Neuronal stem cell (in vitro differentiated cells): ENCODE results near the gene LRRC23.

ENCODE experiments used
- DNase-seq: peaks from one replicate; pipeline ENCODE4 v3.0.0-alpha.2; 2013; ENCODE audit warnings: low spot score
- H2AFZ ChIP-seq: one replicate; pipeline ENCODE4 v1.6.1; 2013; ENCODE audit warnings: mild to moderate bottlenecking, low read length, inconsistent platforms
- H2AK5ac ChIP-seq: 2 replicates; pipeline ENCODE4 v1.6.1; 2013; ENCODE audit warnings: low read depth, mild to moderate bottlenecking, inconsistent platforms, low read length, moderate library complexity, mixed read lengths
- H2BK120ac ChIP-seq: 2 replicates; pipeline ENCODE4 v1.6.1; 2013; ENCODE audit warnings: low read depth, mild to moderate bottlenecking, inconsistent platforms, low read length, moderate library complexity, mixed read lengths
- H2BK12ac ChIP-seq: one replicate; pipeline ENCODE4 v1.6.1; 2013; ENCODE audit warnings: low read length, inconsistent platforms
- H2BK15ac ChIP-seq: 2 replicates; pipeline ENCODE4 v1.6.1; 2013; ENCODE audit warnings: mild to moderate bottlenecking, low read length, inconsistent platforms, mixed read lengths
- H2BK5ac ChIP-seq: one replicate; pipeline ENCODE4 v1.6.1; 2013; ENCODE audit warnings: inconsistent platforms, mild to moderate bottlenecking, low read length, moderate library complexity
- H3K14ac ChIP-seq: one replicate; pipeline ENCODE4 v1.6.1; 2013; ENCODE audit warnings: low read length, inconsistent platforms
- H3K18ac ChIP-seq: 2 replicates; pipeline ENCODE4 v1.6.1; 2013; ENCODE audit warnings: low read length, inconsistent platforms
- H3K23ac ChIP-seq: 2 replicates; pipeline ENCODE4 v1.6.1; 2013; ENCODE audit warnings: low read depth, mild to moderate bottlenecking, mixed read lengths, low read length, inconsistent platforms; ENCODE audit not compliant: poor library complexity
- H3K27ac ChIP-seq: replicated peaks from 3 replicates; pipeline ENCODE4 v1.5.1; 2013; ENCODE audit warnings: low read length, inconsistent platforms
- H3K27me3 ChIP-seq, 3 experiments: 2 replicates each; pipeline ENCODE4 v1.6.1; 2013; ENCODE audit warnings: low read length in 3 of 3, mild to moderate bottlenecking in 2 of 3, inconsistent platforms in 1 of 3, low read depth in 1 of 3, mixed read lengths in 1 of 3, moderate library complexity in 1 of 3; ENCODE audit not compliant: control insufficient read depth in 3 of 3, insufficient read depth in 3 of 3
- H3K36me3 ChIP-seq, 2 donors: replicated peaks in 1 of 2; 2 replicates each; pipeline ENCODE4 v1.6.1; 2013; ENCODE audit warnings: low read length in 2 of 2; ENCODE audit not compliant: control insufficient read depth in 2 of 2, insufficient read depth in 2 of 2
- H3K4ac ChIP-seq: 2 replicates; pipeline ENCODE4 v1.6.1; 2013; ENCODE audit warnings: inconsistent platforms, mild to moderate bottlenecking, low read length, moderate library complexity
- H3K4me1 ChIP-seq, 2 donors: 1 replicate in 1 of 2; 2 replicates in 1 of 2; pipeline ENCODE4 v1.6.1; 2013; ENCODE audit warnings: low read length in 2 of 2, low read depth in 1 of 2; ENCODE audit not compliant: control insufficient read depth in 2 of 2, insufficient read depth in 1 of 2
- H3K4me2 ChIP-seq: one replicate; pipeline ENCODE4 v1.6.1; 2013; ENCODE audit warnings: mild to moderate bottlenecking, low read length, inconsistent platforms; ENCODE audit not compliant: insufficient read depth, poor library complexity, severe bottlenecking
- H3K4me3 ChIP-seq, 2 donors: 2 replicates each; pipeline ENCODE4 v1.5.1; 2013; ENCODE audit warnings: low read length in 2 of 2, mild to moderate bottlenecking in 2 of 2, inconsistent platforms in 1 of 2, moderate library complexity in 1 of 2
- H3K79me1 ChIP-seq: one replicate; pipeline ENCODE4 v1.6.1; 2013; ENCODE audit warnings: low read depth, mild to moderate bottlenecking, inconsistent platforms, low read length, moderate library complexity
- H3K9ac ChIP-seq: one replicate; pipeline ENCODE4 v1.6.1; 2013; ENCODE audit warnings: mild to moderate bottlenecking, low read depth, low read length, inconsistent platforms; ENCODE audit not compliant: poor library complexity
- H3K9me3 ChIP-seq, 2 donors: replicated peaks in 1 of 2; 2 replicates each; pipeline versions ENCODE3 to v1.6.1; 2013; ENCODE audit warnings: low read length in 2 of 2, mild to moderate bottlenecking in 2 of 2, inconsistent platforms in 1 of 2, low read depth in 1 of 2, mixed read lengths in 1 of 2, moderate library complexity in 1 of 2; ENCODE audit not compliant: control insufficient read depth in 2 of 2, insufficient read depth in 1 of 2
- H4K8ac ChIP-seq: one replicate; pipeline ENCODE4 v1.6.1; 2013; ENCODE audit warnings: low read depth, mild to moderate bottlenecking, inconsistent platforms, low read length, moderate library complexity
- H4K91ac ChIP-seq: one replicate; pipeline ENCODE4 v1.6.1; 2013; ENCODE audit warnings: low read length, low read depth, mild to moderate bottlenecking, inconsistent platforms; ENCODE audit not compliant: poor library complexity
- WGBS, 2 donors: extraction: QIAGEN DNeasy Blood & Tissue Kit; methylation state at CpG; one replicate each; pipeline ENCODE4 v1.1.7; 2013; ENCODE audit warnings: missing lambda C conversion rate in 2 of 2, mixed read lengths in 1 of 2; ENCODE audit not compliant: insufficient read length in 2 of 2, insufficient replicate concordance in 1 of 2; ENCODE audit errors: extremely low coverage in 2 of 2; 5-methylcytosine and 5-hydroxymethylcytosine counted together

The LRRC23 gene

GRCh38 chr12:6921996-6922946, 17.6 kb downstream of the LRRC23 start:
- peaks cover 32 to 41% of the 10 kb centered on the region in 2 donors for H3K36me3 ChIP-seq
- H2BK15ac ChIP-seq: no peak overlapping the region

DNA sequence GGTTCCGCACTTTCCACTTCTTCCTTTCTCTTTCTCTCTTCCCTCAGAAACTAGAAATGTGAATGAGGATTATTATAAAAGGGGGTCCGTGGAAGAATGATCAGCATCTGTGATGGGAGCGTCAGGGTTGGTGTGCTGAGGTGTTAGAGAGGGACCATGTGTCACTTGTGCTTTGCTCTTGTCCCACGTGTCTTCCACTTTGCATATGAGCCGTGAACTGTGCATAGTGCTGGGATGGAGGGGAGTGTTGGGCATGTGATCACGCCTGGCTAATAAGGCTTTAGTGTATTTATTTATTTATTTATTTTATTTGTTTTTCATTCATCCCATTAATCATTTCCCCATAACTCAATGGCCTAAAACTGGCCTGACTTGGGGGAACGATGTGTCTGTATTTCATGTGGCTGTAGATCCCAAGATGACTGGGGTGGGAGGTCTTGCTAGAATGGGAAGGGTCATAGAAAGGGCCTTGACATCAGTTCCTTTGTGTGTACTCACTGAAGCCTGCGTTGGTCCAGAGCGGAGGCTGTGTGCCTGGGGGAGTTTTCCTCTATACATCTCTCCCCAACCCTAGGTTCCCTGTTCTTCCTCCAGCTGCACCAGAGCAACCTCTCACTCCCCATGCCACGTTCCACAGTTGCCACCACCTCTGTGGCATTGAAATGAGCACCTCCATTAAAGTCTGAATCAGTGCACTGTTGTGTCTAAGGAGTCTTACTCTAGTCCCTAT, 18.5 kb downstream of the LRRC23 start:
- Histone ChIP-seq H2AFZ (no peak overlapping the region), H3K36me3 (peaks cover 25 to 34% of the 10 kb centered on the region in 2 donors), H3K4me2 (no peak overlapping the region), H3K9me3 (no peaks in the 10 kb centered on the region), H3K4ac (no peak overlapping the region), H4K8ac (no peak overlapping the region), H2BK15ac (no peak overlapping the region), H2AK5ac (no peak overlapping the region), H2BK12ac (no peak overlapping the region), H4K91ac (no peak overlapping the region), H3K14ac (no peak overlapping the region), H3K4me3 (no peak overlapping the region), H3K23ac (no peak overlapping the region), H3K9ac (no peak overlapping the region), H3K4me1 (peaks cover 18 to 38% of the 10 kb centered on the region in 2 donors), H2BK120ac (no peak overlapping the region), H2BK5ac (no peak overlapping the region), H3K27ac (peak overlapping the region; percentile 12), H3K79me1 (no peaks in the 10 kb centered on the region), H3K27me3 (no peaks in the 10 kb centered on the region), H3K18ac (no peak overlapping the region)
- no peak for DNase-seq
- WGBS, 2 donors: no CpG with 5 or more reads among the region's 10 CpGs

More at GRCh38 chr12:6921996-6922946, 17.6 kb downstream of the LRRC23 start:
- H3K4me1 ChIP-seq: peaks cover 18 to 38% of the 10 kb centered on the region in 2 donors
- H2BK5ac ChIP-seq: no peak overlapping the region
- DNase-seq: no peak
- no peaks in the 10 kb centered on the region for H3K27me3 ChIP-seq
- no peaks in the 10 kb centered on the region for H3K79me1 ChIP-seq
- no peak overlapping the region for H4K91ac ChIP-seq
- H3K4ac ChIP-seq: no peak overlapping the region
- H3K4me3 ChIP-seq: no peak overlapping the region
- no peak overlapping the region for H3K9ac ChIP-seq
- H2AK5ac ChIP-seq: no peak overlapping the region
- H3K9me3 ChIP-seq: no peaks in the 10 kb centered on the region
- no peak overlapping the region for H3K18ac ChIP-seq
- WGBS, 2 donors: no CpG with 5 or more reads among the region's 9 CpGs
- no peak overlapping the region for H2BK120ac ChIP-seq
- H2AFZ ChIP-seq: no peak overlapping the region
- no peak overlapping the region for H3K23ac ChIP-seq
- no peak overlapping the region for H2BK12ac ChIP-seq
- H3K14ac ChIP-seq: no peak overlapping the region
- H3K27ac ChIP-seq: no peak overlapping the region
- H4K8ac ChIP-seq: no peak overlapping the region
- H3K4me2 ChIP-seq: no peak overlapping the region

DNA sequence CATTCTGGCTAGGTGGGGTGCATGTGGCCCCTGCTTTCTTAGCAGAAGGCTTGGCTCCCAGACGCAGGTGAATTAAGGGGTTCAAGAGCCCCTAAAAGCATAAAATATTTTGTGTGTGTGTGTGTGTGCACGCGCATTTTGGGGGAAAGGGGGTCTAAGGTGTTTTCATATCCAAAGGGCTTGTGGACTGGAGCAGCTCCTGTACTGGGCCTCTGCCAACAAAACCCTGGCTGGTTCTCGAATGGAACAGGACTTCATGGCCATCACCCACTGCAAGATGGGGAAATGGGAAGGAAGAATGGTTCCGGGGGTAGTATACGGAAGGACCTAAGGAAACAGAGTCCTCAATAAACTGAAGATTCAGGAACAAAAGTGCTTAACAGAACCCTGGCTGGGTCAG, 19.2 kb downstream of the LRRC23 start:
- WGBS, 2 donors: no CpG with 5 or more reads among the region's 6 CpGs
- no peak overlapping the region for H2BK15ac ChIP-seq
- no peak overlapping the region for H3K27ac ChIP-seq
- H4K91ac ChIP-seq: no peak overlapping the region
- peaks cover 25 to 34% of the 10 kb centered on the region in 2 donors for H3K36me3 ChIP-seq
- no peak overlapping the region for H3K18ac ChIP-seq
- no peak overlapping the region for H3K4ac ChIP-seq
- no peak overlapping the region for H2BK120ac ChIP-seq
- H2BK5ac ChIP-seq: no peak overlapping the region
- no peak overlapping the region for H3K4me3 ChIP-seq
- no peak overlapping the region for H3K4me2 ChIP-seq
- no peak overlapping the region for H2BK12ac ChIP-seq
- H3K9me3 ChIP-seq: no peaks in the 10 kb centered on the region
- no peaks in the 10 kb centered on the region for H3K27me3 ChIP-seq
- no peak overlapping the region for H2AFZ ChIP-seq
- DNase-seq: no peak
- H2AK5ac ChIP-seq: no peak overlapping the region
- no peak overlapping the region for H4K8ac ChIP-seq
- no peaks in the 10 kb centered on the region for H3K79me1 ChIP-seq
- H3K9ac ChIP-seq: no peak overlapping the region
- peaks cover 18 to 38% of the 10 kb centered on the region in 2 donors for H3K4me1 ChIP-seq
- H3K14ac ChIP-seq: no peak overlapping the region
- H3K23ac ChIP-seq: no peak overlapping the region

- no CpG with 5 or more reads among the region's 1 CpG for WGBS, 2 donors
Measured at GRCh38 chr12:6925239-6925539, 20.6 kb downstream of the LRRC23 start.

More at GRCh38 chr12:6925239-6925539, 20.6 kb downstream of the LRRC23 start:
- Histone ChIP-seq H3K4me3 (peak overlapping the region; percentile 20 to 50), H3K27ac (peak overlapping the region; percentile 96), H2AFZ (no peak overlapping the region), H3K4me1 (peaks cover 23 to 48% of the 10 kb centered on the region in 2 donors), H2BK12ac (no peak overlapping the region), H3K14ac (no peak overlapping the region), H3K9ac (no peak overlapping the region), H3K4ac (no peak overlapping the region), H3K4me2 (peak overlapping the region; percentile 29), H2BK120ac (peak overlapping the region; percentile 5), H4K91ac (no peak overlapping the region), H3K23ac (no peak overlapping the region), H2BK15ac (no peak overlapping the region), H3K79me1 (no peaks in the 10 kb centered on the region), H3K36me3 (peaks cover 14 to 35% of the 10 kb centered on the region in 2 donors), H2BK5ac (peak overlapping the region; percentile 43), H4K8ac (no peak overlapping the region), H2AK5ac (peak overlapping the region; percentile 28), H3K18ac (peak overlapping the region; percentile 71), H3K27me3 (no peaks in the 10 kb centered on the region), H3K9me3 (no peaks in the 10 kb centered on the region)
- DNase-seq: no peak
